Activated T-helper 1 cell treated with anti-CD3 and anti-CD28 coated beads, Interleukin-12 subunit alpha, Interleukin-12 subunit beta, Interleukin-2, Interleukin-4 antibody, amounts not matched to agents 30 ng/mL and 10 ng/mL and 1 ng/mL, durations not matched to agents 14 hours and 24 hours and 36 hours (primary cell): ENCODE data around the gene GRIN3B. TPM values are rescaled to one million over a fixed set of nuclear protein-coding genes. Genes with fewer than 3 reads are reported as not detected.

ENCODE experiments used
- DNase-seq: peaks from one replicate; pipeline ENCODE4 v3.0.0; 2021; ENCODE audit warnings: low spot score
- H3K27ac Mint-ChIP-seq: one replicate; pipeline ENCODE4 v1.8.0; 2021; ENCODE audit warnings: mild to moderate bottlenecking, mixed read lengths
- H3K27me3 Mint-ChIP-seq: one replicate; pipeline ENCODE4 v1.8.0; 2022; ENCODE audit warnings: mild to moderate bottlenecking, moderate library complexity, mixed read lengths; ENCODE audit not compliant: insufficient read depth
- H3K36me3 Mint-ChIP-seq: one replicate; pipeline ENCODE4 v1.8.0; 2021; ENCODE audit warnings: low read depth, mixed read lengths
- H3K4me1 Mint-ChIP-seq: one replicate; pipeline ENCODE4 v1.8.0; 2021; ENCODE audit warnings: low read depth, mixed read lengths
- H3K4me3 Mint-ChIP-seq: one replicate; pipeline ENCODE4 v1.8.0; 2021; ENCODE audit warnings: mild to moderate bottlenecking, moderate library complexity, mixed read lengths
- H3K9me3 Mint-ChIP-seq: one replicate; pipeline ENCODE4 v1.8.0; 2021; ENCODE audit warnings: mixed read lengths
- intact Hi-C: fragments of 100-400 bp; cut with micrococcal nuclease; formaldehyde crosslinking; loops from one replicate; pipeline ENCODE4 v1.15.1; 2024
- total RNA-seq: library from RNA; stranded (reverse); gene quantifications from 2 replicates; pipeline ENCODE4 v1.2.3, GENCODE V29; 2022

Gene GRIN3B
- total RNA-seq, 1 donor from 2014 or later = not detected

DNA sequence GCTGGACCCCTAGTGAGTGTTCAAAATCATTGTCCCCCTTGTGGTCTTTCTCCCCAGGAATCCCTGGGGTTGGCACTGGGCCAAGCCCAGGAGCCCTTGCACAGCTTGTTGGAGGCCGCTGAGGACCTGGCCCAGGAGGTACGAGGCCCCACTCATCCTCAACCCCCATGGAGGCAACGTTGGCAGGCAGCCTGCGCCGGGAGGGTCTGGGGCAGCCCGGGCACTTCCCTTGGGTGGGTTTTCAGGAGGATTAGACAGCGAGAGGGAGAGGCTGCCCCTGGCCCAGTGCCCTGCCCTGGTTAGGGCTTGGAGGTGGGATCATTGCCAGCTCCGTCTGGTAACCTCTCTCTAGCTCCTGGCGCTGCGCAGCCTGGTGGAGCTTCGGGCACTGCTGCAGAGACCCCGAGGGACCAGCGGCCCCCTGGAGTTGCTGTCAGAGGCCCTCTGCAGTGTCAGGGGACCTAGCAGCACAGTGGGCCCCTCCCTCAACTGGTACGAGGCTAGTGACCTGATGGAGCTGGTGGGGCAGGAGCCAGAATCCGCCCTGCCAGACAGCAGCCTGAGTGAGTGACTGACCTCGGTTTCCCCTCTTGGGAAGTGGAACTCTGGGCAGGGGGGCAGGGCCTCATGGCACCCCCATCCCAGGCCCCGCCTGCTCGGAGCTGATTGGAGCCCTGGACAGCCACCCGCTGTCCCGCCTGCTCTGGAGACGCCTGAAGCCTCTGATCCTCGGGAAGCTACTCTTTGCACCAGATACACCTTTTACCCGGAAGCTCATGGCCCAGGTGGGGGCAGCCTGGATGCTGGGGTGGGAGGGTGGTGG, 42.7 kb downstream of the GRIN3B start:
- intact Hi-C loops = no loop called here
- Mint-ChIP-seq H3K4me3 (no peak overlapping the region), H3K9me3 (no peaks in the 10 kb centered on the region), H3K27me3 (no peaks in the 10 kb centered on the region), H3K36me3 (peaks cover 11% of the 10 kb centered on the region), H3K27ac (no peak overlapping the region), H3K4me1 (peaks cover 36% of the 10 kb centered on the region)
- no peak for DNase-seq

DNA sequence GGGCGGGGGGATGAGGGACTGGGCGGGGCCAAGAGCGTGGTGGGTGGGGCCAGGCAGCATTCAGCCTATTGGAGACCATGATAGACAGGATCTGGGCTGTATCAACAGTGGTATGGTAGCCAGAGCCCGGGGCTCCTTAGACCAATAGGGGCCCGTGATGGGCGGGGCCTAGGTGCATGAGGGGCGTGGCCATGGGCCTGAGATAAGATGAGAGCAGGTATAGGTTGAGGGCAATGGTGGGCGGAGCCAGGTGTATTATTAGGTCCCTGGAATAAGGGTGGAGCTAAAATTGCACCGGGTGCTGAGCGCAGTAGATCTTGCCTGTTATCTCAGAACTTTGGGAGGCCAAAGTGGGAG, 45.0 kb downstream of the GRIN3B start:
- peak; percentile 66 for DNase-seq
- peaks cover 13% of the 10 kb centered on the region for H3K4me1 Mint-ChIP-seq
- no peaks in the 10 kb centered on the region for H3K27me3 Mint-ChIP-seq
- H3K36me3 Mint-ChIP-seq = peaks cover 5% of the 10 kb centered on the region
- intact Hi-C loops = no loop called here
- no peak overlapping the region for H3K27ac Mint-ChIP-seq
- no peaks in the 10 kb centered on the region for H3K9me3 Mint-ChIP-seq
- H3K4me3 Mint-ChIP-seq = no peak overlapping the region

DNA sequence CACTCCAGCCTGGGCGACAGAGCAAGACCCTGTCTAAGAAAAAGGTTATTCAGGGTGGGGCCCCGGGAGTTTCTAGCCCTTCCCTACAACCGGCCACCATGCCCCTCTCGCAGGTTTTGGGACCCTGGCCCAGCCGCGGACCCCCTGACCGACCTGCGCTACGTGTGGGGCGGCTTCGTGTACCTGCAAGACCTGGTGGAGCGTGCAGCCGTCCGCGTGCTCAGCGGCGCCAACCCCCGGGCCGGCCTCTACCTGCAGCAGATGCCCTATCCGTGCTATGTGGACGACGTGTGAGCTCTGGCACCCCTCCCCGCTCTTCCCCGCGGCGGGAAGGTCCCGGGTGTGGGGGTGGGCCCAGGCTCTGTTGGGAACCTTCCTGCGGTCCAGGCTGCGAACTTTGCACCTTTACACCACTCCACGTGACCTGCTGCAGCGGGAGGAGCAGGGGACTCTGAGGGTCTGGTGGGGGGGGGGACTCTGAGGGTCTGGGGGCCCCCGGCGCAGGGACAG, 46.0 kb downstream of the GRIN3B start:
- no peaks in the 10 kb centered on the region for H3K27me3 Mint-ChIP-seq
- no peak overlapping the region for H3K27ac Mint-ChIP-seq
- no peaks in the 10 kb centered on the region for H3K9me3 Mint-ChIP-seq
- intact Hi-C loops = no loop called here
- DNase-seq = no peak
- peaks cover 3% of the 10 kb centered on the region for H3K4me1 Mint-ChIP-seq
- H3K36me3 Mint-ChIP-seq = peaks cover 5% of the 10 kb centered on the region
- no peak overlapping the region for H3K4me3 Mint-ChIP-seq

DNA sequence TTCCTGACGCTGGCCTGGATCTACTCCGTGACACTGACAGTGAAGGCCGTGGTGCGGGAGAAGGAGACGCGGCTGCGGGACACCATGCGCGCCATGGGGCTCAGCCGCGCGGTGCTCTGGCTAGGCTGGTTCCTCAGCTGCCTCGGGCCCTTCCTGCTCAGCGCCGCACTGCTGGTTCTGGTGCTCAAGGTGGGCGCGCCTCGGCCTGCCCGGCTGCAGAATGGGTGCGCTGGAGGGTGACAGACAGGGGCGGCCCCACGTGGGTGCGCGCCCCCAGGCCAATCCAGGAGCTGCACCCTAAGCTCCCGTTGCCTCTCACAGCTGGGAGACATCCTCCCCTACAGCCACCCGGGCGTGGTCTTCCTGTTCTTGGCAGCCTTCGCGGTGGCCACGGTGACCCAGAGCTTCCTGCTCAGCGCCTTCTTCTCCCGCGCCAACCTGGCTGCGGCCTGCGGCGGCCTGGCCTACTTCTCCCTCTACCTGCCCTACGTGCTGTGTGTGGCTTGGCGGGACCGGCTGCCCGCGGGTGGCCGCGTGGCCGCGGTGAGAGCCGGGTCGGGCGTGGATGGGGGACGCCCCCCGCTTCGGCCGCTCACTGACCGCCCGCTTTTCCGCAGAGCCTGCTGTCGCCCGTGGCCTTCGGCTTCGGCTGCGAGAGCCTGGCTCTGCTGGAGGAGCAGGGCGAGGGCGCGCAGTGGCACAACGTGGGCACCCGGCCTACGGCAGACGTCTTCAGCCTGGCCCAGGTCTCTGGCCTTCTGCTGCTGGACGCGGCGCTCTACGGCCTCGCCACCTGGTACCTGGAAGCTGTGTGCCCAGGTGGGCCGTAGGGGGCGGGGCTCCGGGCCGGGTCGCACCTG, 46.8 kb downstream of the GRIN3B start:
- Mint-ChIP-seq H3K36me3 (peaks cover 5% of the 10 kb centered on the region), H3K27me3 (no peaks in the 10 kb centered on the region), H3K27ac (no peak overlapping the region), H3K4me3 (no peak overlapping the region), H3K4me1 (no peaks in the 10 kb centered on the region), H3K9me3 (no peaks in the 10 kb centered on the region)
- intact Hi-C loops = no loop called here
- no peak for DNase-seq

DNA sequence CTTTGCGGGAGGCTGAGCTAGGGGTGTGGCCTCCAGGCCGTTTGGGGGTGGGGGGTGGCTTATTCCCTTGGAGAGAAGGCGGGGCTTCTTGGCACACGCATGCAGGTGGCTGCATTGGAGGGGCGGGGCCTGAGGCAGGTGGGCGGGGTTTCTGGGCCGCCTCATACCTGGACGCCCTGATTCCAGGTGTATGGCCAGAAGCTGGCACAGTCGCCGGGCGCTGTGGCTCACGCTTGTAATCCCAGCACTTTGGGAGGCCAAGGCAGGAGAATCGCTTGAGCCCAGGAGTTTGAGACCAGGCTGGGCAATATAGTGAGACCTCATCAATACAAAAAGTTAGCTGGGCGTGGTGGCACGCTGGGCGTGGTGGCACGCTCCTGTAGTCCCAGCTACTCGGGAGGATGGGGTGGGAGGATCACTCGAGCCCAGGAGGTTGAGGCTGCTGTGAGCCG, 47.5 kb downstream of the GRIN3B start:
- Mint-ChIP-seq H3K27me3 (no peaks in the 10 kb centered on the region), H3K9me3 (no peaks in the 10 kb centered on the region), H3K36me3 (peaks cover 5% of the 10 kb centered on the region), H3K27ac (no peak overlapping the region), H3K4me1 (peaks cover under 1% of the 10 kb centered on the region), H3K4me3 (no peak overlapping the region)
- no peak for DNase-seq
- intact Hi-C loops = no loop called here

DNA sequence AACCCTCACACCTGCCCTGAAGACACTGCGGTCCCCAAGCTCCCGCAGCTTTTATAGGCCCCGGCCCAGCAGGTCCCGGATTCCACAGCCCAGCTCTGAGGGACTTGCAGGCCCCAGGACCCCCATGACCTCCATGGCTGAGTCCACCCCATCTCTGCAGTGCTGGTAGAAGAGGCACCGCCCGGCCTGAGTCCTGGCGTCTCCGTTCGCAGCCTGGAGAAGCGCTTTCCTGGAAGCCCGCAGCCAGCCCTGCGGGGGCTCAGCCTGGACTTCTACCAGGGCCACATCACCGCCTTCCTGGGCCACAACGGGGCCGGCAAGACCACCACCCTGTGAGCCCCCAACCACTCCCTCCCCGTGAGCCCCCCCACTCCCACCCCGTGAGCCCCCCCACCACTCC, 48.9 kb downstream of the GRIN3B start:
- Mint-ChIP-seq H3K4me3 (no peak overlapping the region), H3K27me3 (no peaks in the 10 kb centered on the region), H3K27ac (no peak overlapping the region), H3K4me1 (peaks cover 5% of the 10 kb centered on the region), H3K9me3 (no peaks in the 10 kb centered on the region), H3K36me3 (peaks cover 5% of the 10 kb centered on the region)
- no peak for DNase-seq
- intact Hi-C loops = no loop called here

DNA sequence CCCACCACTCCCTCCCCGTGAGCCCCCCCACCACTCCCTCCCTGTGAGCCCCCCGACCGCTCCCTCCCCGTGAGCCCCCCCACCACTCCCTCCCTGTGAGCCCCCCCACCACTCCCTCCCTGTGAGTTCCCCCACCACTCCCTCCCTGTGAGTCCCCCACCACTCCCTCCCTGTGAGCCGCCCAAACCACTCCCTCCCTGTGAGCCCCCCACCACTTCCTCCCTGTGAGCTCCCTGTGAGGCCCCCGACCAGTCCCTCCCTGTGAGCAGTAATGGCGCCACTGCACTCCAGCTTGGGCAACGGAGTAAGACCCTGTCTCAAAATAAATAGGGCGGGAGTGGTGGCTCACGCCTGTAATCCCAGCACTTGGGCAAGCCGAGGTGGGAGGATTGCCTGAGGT, 49.6 kb downstream of the GRIN3B start:
- intact Hi-C loops = no loop called here
- Mint-ChIP-seq H3K4me3 (no peak overlapping the region), H3K36me3 (peaks cover 5% of the 10 kb centered on the region), H3K4me1 (peaks cover 5% of the 10 kb centered on the region), H3K9me3 (no peaks in the 10 kb centered on the region), H3K27ac (no peak overlapping the region), H3K27me3 (no peaks in the 10 kb centered on the region)
- DNase-seq = no peak

DNA sequence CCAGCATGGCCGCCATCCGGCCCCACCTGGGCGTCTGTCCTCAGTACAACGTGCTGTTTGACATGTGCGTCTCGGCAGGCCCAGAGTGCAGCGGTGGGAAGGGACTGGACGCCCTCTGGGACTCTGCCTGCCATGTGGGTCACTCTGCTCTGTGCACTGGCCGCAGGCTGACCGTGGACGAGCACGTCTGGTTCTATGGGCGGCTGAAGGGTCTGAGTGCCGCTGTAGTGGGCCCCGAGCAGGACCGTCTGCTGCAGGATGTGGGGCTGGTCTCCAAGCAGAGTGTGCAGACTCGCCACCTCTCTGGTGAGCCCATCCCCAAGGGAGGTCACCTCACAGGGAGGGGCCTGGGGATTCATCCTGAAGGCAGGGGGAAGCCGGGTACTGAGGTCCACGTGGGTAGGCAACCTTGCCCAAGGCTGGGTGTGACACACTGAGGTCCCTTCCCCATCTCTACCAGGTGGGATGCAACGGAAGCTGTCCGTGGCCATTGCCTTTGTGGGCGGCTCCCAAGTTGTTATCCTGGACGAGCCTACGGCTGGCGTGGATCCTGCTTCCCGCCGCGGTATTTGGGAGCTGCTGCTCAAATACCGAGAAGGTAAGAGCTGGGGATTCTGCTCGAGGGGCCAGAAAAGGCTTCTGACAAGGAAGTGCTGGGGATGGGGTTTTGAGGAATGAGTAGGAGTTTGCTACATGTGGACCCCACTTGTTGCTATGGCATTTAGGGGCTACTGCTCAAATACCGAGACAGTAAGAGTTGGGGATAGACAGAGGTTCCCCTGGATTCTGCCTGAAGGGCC, 51.0 kb downstream of the GRIN3B start:
- Mint-ChIP-seq H3K27me3 (no peaks in the 10 kb centered on the region), H3K4me1 (peaks cover 5% of the 10 kb centered on the region), H3K36me3 (peaks cover 3% of the 10 kb centered on the region), H3K27ac (peak overlapping the region; percentile 40), H3K9me3 (no peaks in the 10 kb centered on the region), H3K4me3 (no peak overlapping the region)
- no peak for DNase-seq
- intact Hi-C loops = no loop called here

DNA sequence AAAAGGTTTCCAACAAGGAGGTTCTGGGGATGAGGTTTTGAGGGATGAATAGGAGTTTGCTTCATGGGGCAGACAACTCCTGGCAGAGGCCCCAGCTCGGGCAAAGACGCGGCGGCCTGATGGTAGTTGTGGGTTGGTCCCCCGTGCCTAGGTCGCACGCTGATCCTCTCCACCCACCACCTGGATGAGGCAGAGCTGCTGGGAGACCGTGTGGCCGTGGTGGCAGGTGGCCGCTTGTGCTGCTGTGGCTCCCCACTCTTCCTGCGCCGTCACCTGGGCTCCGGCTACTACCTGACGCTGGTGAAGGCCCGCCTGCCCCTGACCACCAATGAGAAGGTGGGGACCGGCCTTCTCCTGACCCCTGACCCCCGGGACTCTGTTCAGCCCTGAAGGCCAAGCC, 51.6 kb downstream of the GRIN3B start:
- Mint-ChIP-seq H3K4me3 (no peak overlapping the region), H3K36me3 (peaks cover 8% of the 10 kb centered on the region), H3K27me3 (no peaks in the 10 kb centered on the region), H3K9me3 (no peaks in the 10 kb centered on the region), H3K4me1 (peaks cover 5% of the 10 kb centered on the region), H3K27ac (peak overlapping the region; percentile 40)
- intact Hi-C loops = no loop called here
- no peak for DNase-seq

DNA sequence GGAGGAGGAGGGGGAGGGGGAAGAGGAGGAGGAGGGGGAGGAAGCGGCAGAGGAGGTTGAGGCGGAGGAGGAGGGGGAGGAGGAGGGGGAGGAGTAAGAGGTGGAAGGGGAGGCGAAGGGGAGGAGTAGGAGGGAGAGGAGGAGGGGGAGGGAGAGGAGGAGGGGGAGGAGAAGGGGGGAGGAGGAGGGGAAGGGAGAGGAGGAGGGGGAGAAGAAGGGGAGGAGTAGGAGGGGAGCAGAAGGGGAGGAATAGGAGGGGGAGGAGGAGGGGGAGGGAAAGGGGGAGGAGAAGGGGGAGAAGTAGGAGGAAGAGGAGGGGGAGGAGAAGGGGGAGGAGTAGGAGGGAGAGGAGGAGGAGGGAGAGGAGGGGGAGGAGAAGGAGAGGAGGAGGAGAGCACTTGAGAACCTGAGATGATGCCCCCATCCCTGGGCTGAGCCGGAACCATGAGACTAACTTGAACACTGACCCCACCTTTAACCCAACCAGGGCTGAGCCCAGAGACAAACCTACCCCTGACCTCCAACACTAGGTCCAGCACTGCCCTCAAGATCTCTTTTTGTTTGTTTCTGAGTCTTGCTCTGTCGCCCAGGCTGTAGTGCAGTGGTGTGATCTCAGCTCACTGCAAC, 52.2 kb downstream of the GRIN3B start:
- H3K36me3 Mint-ChIP-seq = peaks cover 10% of the 10 kb centered on the region
- H3K27ac Mint-ChIP-seq = peak overlapping the region; percentile 80
- H3K4me1 Mint-ChIP-seq = peaks cover 9% of the 10 kb centered on the region
- H3K27me3 Mint-ChIP-seq = no peaks in the 10 kb centered on the region
- DNase-seq = no peak
- H3K9me3 Mint-ChIP-seq = no peaks in the 10 kb centered on the region
- intact Hi-C loops = no loop called here
- H3K4me3 Mint-ChIP-seq = no peak overlapping the region

DNA sequence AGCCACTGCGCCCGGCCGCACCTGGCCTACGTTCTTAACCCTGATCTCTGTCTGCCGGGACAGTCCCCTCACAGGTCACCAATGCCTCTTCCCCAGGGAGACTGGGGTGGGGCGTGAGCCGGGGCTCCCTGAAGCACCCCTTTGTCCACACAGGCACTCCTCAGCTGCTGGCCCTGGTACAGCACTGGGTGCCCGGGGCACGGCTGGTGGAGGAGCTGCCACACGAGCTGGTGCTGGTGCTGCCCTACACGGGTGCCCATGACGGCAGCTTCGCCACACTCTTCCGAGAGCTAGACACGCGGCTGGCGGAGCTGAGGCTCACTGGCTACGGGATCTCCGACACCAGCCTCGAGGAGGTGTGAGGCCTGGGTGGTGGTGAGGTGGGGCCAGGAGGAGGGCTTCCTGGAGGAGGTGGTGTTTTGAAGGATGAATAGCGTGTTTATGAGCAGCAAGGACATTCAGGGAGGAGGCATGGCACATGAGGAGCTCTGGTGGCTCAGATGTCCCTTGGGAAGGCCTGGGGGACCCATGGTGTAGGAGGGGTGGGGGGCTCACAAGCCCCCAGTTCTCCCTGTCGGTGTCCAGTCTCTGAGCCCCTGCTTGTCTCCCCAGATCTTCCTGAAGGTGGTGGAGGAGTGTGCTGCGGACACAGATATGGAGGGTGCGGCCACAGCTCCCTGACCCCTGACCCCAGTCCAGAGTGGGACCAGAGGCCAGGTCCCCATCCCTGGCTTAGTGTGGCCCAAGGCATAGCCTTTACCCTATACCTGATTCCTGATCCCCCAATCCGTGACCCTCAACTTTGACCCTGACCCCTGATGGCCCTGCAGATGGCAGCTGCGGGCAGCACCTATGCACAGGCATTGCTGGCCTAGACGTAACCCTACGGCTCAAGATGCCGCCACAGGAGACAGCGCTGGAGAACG, 53.2 kb downstream of the GRIN3B start:
- no peak overlapping the region for H3K27ac Mint-ChIP-seq
- H3K36me3 Mint-ChIP-seq = peaks cover 13% of the 10 kb centered on the region
- no peak overlapping the region for H3K4me3 Mint-ChIP-seq
- peaks cover 19% of the 10 kb centered on the region for H3K4me1 Mint-ChIP-seq
- H3K9me3 Mint-ChIP-seq = no peaks in the 10 kb centered on the region
- intact Hi-C loops = no loop called here
- no peak for DNase-seq
- no peaks in the 10 kb centered on the region for H3K27me3 Mint-ChIP-seq
